Loucy (cell line): Measurements from ENCODE around the gene SLC6A6.

Source experiments
- CTCF ChIP-seq: fragments of 200-600 bp; sonication (generic); conservative IDR thresholded peaks from 2 replicates; pipeline ENCODE4 v1.5.1; 2014; ENCODE audit warnings: mild to moderate bottlenecking, antibody characterized with exemption, low read length
- EZH2phosphoT487 ChIP-seq: fragments of 200-600 bp; IDR thresholded peaks from 2 replicates; pipeline ENCODE4 v1.6.1; 2018; ENCODE audit warnings: antibody characterized with exemption, mild to moderate bottlenecking, moderate library complexity, borderline replicate concordance

DNA sequence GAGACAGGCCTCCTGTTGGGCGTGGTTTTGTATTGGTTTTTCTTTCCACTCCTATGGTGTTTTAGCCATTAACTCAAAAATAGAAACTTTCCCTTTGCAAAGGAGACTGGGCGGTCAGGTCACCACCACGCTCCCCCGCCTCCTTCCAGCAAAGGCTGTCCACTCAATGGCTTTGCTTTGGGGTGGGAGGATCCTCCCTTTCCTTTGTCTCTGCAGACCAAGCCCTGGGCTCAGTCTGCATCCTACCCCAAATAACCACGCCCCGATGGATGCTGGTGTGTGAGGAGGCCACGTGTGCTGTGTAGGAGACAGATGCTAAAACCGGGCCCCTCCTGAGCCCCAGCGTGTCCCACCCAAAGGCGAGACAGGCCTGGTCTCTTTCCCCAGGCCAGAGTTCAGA is 69.3 kb downstream of the SLC6A6 start:
- TF ChIP-seq CTCF (no peak), EZH2phosphoT487 (no peak)
